Adrenal gland (tissue), 12 donors: ENCODE data around the gene WWP2. TPM values are rescaled to one million over a fixed set of nuclear protein-coding genes. Genes with fewer than 3 reads are reported as not detected.

Experiments used
- DNase-seq, 7 donors: peaks; one replicate each; pipeline ENCODE4 v3.0.0-alpha.2; 2019 to 2020
- H3K27ac ChIP-seq, 5 donors: fragments of 200-600 bp; sonication (generic) in 4 of 5; 1 replicate in 3 of 5; 2 replicates in 2 of 5; pipeline versions ENCODE4 v1.5.1 to v1.8.0; 2016 to 2020; ENCODE audit warnings: mild to moderate bottlenecking in 1 of 5
- H3K27me3 ChIP-seq: fragments of 200-600 bp; 2 replicates; pipeline ENCODE4 v1.8.0; 2021
- H3K36me3 ChIP-seq, 2 donors: fragments of 200-600 bp; replicated peaks in 1 of 2; 1 replicate in 1 of 2; 2 replicates in 1 of 2; pipeline versions ENCODE4 v1.5.1 to v1.8.0; 2018 to 2022
- H3K4me1 ChIP-seq, 2 donors: fragments of 200-600 bp; replicated peaks in 1 of 2; 1 replicate in 1 of 2; 2 replicates in 1 of 2; pipeline versions ENCODE4 v1.5.1 to v1.8.0; 2018 to 2021
- H3K4me3 ChIP-seq, 4 donors: fragments of 200-600 bp; sonication (generic) in 3 of 4; one replicate each; pipeline ENCODE4 v1.5.1; 2016 to 2018
- H3K9me3 ChIP-seq, 3 donors: fragments of 200-600 bp; sonication (generic) in 1 of 3; replicated peaks in 1 of 3; 1 replicate in 2 of 3; 2 replicates in 1 of 3; pipeline versions ENCODE4 v1.5.1 to v1.8.0; 2016 to 2021
- CTCF ChIP-seq, 6 experiments: fragments of 450-650 bp in 4 of 6; fragments of 200-600 bp in 2 of 6; sonication (generic) in 1 of 6; IDR thresholded peaks; 1 replicate in 5 of 6; 2 replicates in 1 of 6; pipeline versions ENCODE4 v1.5.1 to v1.8.0; 2016 to 2021; ENCODE audit warnings: antibody characterized with exemption in 6 of 6, mild to moderate bottlenecking in 2 of 6, moderate library complexity in 1 of 6
- POLR2A ChIP-seq, 2 donors: fragments of 450-650 bp; IDR thresholded peaks; one replicate each; pipeline ENCODE4 v1.6.1; 2017; ENCODE audit warnings: antibody characterized with exemption in 2 of 2, mild to moderate bottlenecking in 2 of 2, moderate library complexity in 1 of 2
- WGBS, 4 donors: extraction: QIAGEN DNeasy Blood & Tissue Kit in 2 of 4; methylation state at CpG; one replicate each; pipeline versions ENCODE4 v1.1.5 to v1.1.7; 2013 to 2017; 5-methylcytosine and 5-hydroxymethylcytosine counted together
- intact Hi-C, 2 donors: fragments of 100-400 bp; cut with DNase I; formaldehyde crosslinking; loops; one replicate each; pipeline versions ENCODE4 v1.14.1 to v1.15.0; 2022 to 2023
- polyA plus RNA-seq, 3 donors: library from polyadenylated mRNA; stranded (reverse); fragments of 200-250 nt in 2 of 3; fragments of 350-450 nt in 1 of 3; fragmentation: Illumina TruSeq in 1 of 3; extraction: RNeasy Lipid Tissue Mini Kit (QIAGEN cat#74804) in 1 of 3; gene quantifications; one replicate each; pipeline ENCODE4 v1.2.3, GENCODE V29; 2013 to 2014
- total RNA-seq, 9 donors: library from RNA; depleted of rRNA in 4 of 9; stranded (reverse); fragments of >200 nt in 4 of 9; fragments of 120-200 nt in 1 of 9; fragmentation: NEBNext Ultra II Directional in 1 of 9; extraction: Animal tissue kit (Norgen Biotek cat#: 25700) in 1 of 9; gene quantifications; one replicate each; pipeline versions ENCODE4 v1.1.0 to v1.2.4, GENCODE V29; 2013 to 2023
- donor health status: healthy with polysubstance abuse.
- donor health status: Bipolar disorder and iron deficiency.
- donor health status: DM: yes; HTN: yes; CAD: no.
- donor health status: DM: no; HTN: no; CAD: no.
- donor health status: DM: no; HTN: no; CAD: no.
- donor health status: DM: yes; HTN: yes; CAD: no.

WWP2 gene
- total and polyA plus RNA-seq, 12 donors: 28.3 to 99.8 (median 72.0) TPM

- H3K27me3 ChIP-seq: no peaks in the 10 kb centered on the region
- peak in 1 of 7 donors; percentile 19 for DNase-seq
- WGBS, 4 donors: 92 to 97% (median 95%) methylated on average over 8 to 13 of the region's 13 CpGs
- no peak overlapping the region for H3K4me3 ChIP-seq
- intact Hi-C loops: loop anchor here in 1 of 2 donors (5.0 kb wide), 1 partner anchor 134 kb away; no protein-coding TSS in a partner anchor
- TF ChIP-seq POLR2A (IDR thresholded peaks at IDR 0.05) (no peak), CTCF (IDR thresholded peaks at IDR 0.05) (no peak)
- no peaks in the 10 kb centered on the region for H3K9me3 ChIP-seq
- H3K4me1 ChIP-seq: peaks cover 11 to 16% of the 10 kb centered on the region in 2 donors
- peaks cover 0 to 67% of the 10 kb centered on the region in 2 donors for H3K36me3 ChIP-seq
- no peak overlapping the region for H3K27ac ChIP-seq
Measured at GRCh38 chr16:69931631-69932030, 169.5 kb downstream of the WWP2 start.

GRCh38 chr16:69932228-69932627, 170.1 kb downstream of the WWP2 start:
- intact Hi-C loops: loop anchor here in 1 of 2 donors (5.0 kb wide), 1 partner anchor 135 kb away; no protein-coding TSS in a partner anchor
- Histone ChIP-seq H3K4me1 (peaks cover 9 to 11% of the 10 kb centered on the region in 2 donors), H3K9me3 (no peaks in the 10 kb centered on the region), H3K36me3 (peaks cover 0 to 73% of the 10 kb centered on the region in 2 donors), H3K27me3 (no peaks in the 10 kb centered on the region), H3K27ac (no peak overlapping the region), H3K4me3 (no peak overlapping the region)
- DNase-seq: no peak
- WGBS, 4 donors: 76 to 87% (median 86%) methylated on average over 9 of the region's 9 CpGs
- no peak for TF ChIP-seq CTCF (IDR thresholded peaks at IDR 0.05)
- TF ChIP-seq POLR2A (IDR thresholded peaks at IDR 0.05): no peak

GRCh38 chr16:69932691-69933392, 170.7 kb downstream of the WWP2 start:
- no peaks in the 10 kb centered on the region for H3K27me3 ChIP-seq
- DNase-seq: peak in 2 of 7 donors; percentile 3 to 41
- no peak overlapping the region for H3K4me3 ChIP-seq
- WGBS, 4 donors: 85 to 92% (median 89%) methylated on average over 27 of the region's 27 CpGs
- H3K36me3 ChIP-seq: peaks cover 0 to 79% of the 10 kb centered on the region in 2 donors
- H3K27ac ChIP-seq: no peak overlapping the region
- intact Hi-C loops: loop anchor here in 1 of 2 donors (5.0 kb wide), 1 partner anchor 136 kb away; no protein-coding TSS in a partner anchor
- H3K9me3 ChIP-seq: no peaks in the 10 kb centered on the region
- TF ChIP-seq POLR2A (IDR thresholded peaks at IDR 0.05) (no peak), CTCF (IDR thresholded peaks at IDR 0.05) (no peak)
- H3K4me1 ChIP-seq: peaks cover 2 to 6% of the 10 kb centered on the region in 2 donors

GRCh38 chr16:69934044-69934443, 171.9 kb downstream of the WWP2 start:
- peak in 2 of 7 donors; percentile 1 to 29 for DNase-seq
- no peak for TF ChIP-seq CTCF (IDR thresholded peaks at IDR 0.05)
- no peak for TF ChIP-seq POLR2A (IDR thresholded peaks at IDR 0.05)
- intact Hi-C loops: loop anchor here in 1 of 2 donors (5.0 kb wide), 1 partner anchor 137 kb away; no protein-coding TSS in a partner anchor
- Histone ChIP-seq H3K27me3 (no peaks in the 10 kb centered on the region), H3K4me1 (no peaks in the 10 kb centered on the region), H3K27ac (no peak overlapping the region), H3K9me3 (no peaks in the 10 kb centered on the region), H3K4me3 (no peak overlapping the region), H3K36me3 (peaks cover 0 to 90% of the 10 kb centered on the region in 2 donors)
- 81 to 89% (median 83%) methylated on average over 8 to 10 of the region's 10 CpGs for WGBS, 4 donors
